ENCODE results near the gene PRRG1.
"Not testable (repeated sequence)": the region's sequence is repeated elsewhere in the genome, so short reads cannot be mapped to it uniquely, and the experiment has no call there.

GRCh38 chrX:37484335-37484734 lies 135.2 kb downstream of the PRRG1 start:
- not testable (repeated sequence) for TF ChIP-seq POLR2A, CTCF (IDR thresholded peaks at IDR 0.05)

All from body of pancreas (tissue), 4 donors.